SU-DHL-6 (cell line): ENCODE measurements around the gene ARG2.

ENCODE experiments used
- EZH2phosphoT487 ChIP-seq: fragments of 200-600 bp; sonication (generic), shearing (Covaris generic); conservative IDR thresholded peaks from 2 replicates; pipeline ENCODE4 v1.6.1; 2018; ENCODE audit warnings: mild to moderate bottlenecking, antibody characterized with exemption, low read length, moderate library complexity, mixed read lengths
- TF ChIP-seq, protein P1 (sequence below): fragments of 200-600 bp; sonication (generic); IDR thresholded peaks from one replicate; pipeline ENCODE4 v1.5.1; 2017; ENCODE audit warnings: antibody characterized with exemption, mild to moderate bottlenecking, low read length, moderate library complexity; ENCODE audit not compliant: insufficient read depth, poor library complexity, severe bottlenecking

DNA sequence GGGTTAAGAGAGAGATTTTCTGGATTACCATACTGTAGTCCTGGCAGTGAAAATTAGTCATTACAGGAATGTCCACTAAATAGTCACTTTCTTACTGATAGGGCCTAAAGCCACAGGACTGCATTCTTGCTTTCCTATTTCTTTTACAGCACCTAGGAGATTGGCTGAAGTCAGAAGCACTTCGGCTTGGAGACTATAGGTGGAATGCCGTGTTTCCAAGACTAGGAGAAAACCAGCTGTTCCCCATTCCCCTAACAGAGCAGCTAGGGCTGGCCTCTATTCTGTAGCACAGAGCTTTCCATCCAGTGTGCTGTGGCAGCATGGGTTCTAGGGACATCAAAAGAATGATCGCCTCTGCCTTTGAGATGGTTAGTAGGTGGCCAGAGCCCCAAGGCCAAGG lies 34.7 kb upstream of the ARG2 start:
- TF ChIP-seq, protein P1, sequence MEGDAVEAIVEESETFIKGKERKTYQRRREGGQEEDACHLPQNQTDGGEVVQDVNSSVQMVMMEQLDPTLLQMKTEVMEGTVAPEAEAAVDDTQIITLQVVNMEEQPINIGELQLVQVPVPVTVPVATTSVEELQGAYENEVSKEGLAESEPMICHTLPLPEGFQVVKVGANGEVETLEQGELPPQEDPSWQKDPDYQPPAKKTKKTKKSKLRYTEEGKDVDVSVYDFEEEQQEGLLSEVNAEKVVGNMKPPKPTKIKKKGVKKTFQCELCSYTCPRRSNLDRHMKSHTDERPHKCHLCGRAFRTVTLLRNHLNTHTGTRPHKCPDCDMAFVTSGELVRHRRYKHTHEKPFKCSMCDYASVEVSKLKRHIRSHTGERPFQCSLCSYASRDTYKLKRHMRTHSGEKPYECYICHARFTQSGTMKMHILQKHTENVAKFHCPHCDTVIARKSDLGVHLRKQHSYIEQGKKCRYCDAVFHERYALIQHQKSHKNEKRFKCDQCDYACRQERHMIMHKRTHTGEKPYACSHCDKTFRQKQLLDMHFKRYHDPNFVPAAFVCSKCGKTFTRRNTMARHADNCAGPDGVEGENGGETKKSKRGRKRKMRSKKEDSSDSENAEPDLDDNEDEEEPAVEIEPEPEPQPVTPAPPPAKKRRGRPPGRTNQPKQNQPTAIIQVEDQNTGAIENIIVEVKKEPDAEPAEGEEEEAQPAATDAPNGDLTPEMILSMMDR, result no peak
- TF ChIP-seq EZH2phosphoT487, result no peak
